ENCODE measurements around the gene CCDC102A. TPM values are rescaled to one million over a fixed set of nuclear protein-coding genes. Genes with fewer than 3 reads are reported as not detected.

Gene CCDC102A
- total and polyA plus RNA-seq, 9 of the 15 experiments (the other 6 are each of a cell fraction or from before 2014, with no cell fraction given), result 0.03 to 4.9 (median 1.4) TPM

GRCh38 chr16:57498031-57498430, 38.3 kb downstream of the CCDC102A start (continued):
- TF ChIP-seq ZHX1 (conservative IDR thresholded peaks at IDR 0.05; ENCODE audit: low read length), result no peak

- Histone ChIP-seq H2AFZ (ENCODE audit: low read depth, low read length) (no peak overlapping the region), H3K9me1 (ENCODE audit: control insufficient read depth, insufficient read depth, low read length) (no peaks in the 10 kb centered on the region), H3K4me2 (ENCODE audit: insufficient read depth, low read length) (no peak overlapping the region), H4K20me1 (replicated peaks; ENCODE audit: control insufficient read depth, insufficient read depth, low read length) (no peaks in the 10 kb centered on the region), H3K27ac (ENCODE audit: extremely low read depth, low read depth, low read length) (no peak overlapping the region), H3K9me3 (replicated peaks; ENCODE audit: control insufficient read depth, insufficient read depth, low read depth, low read length) (no peaks in the 10 kb centered on the region), H3K4me3 (no peak overlapping the region), H3K4me1 (replicated peaks in 1 of 2; ENCODE audit: control insufficient read depth in 2 of 2, insufficient read depth in 2 of 2, low read length in 2 of 2) (peaks cover 3 to 10% of the 10 kb centered on the region in 2 experiments; a peak in 3 of 5 replicates), H3K27me3 (ENCODE audit: control insufficient read depth in 2 of 2, insufficient read depth in 2 of 2, low read length in 2 of 2) (peaks cover 0 to 4% of the 10 kb centered on the region in 2 experiments; a peak in 2 of 5 replicates), H3K79me2 (ENCODE audit: control insufficient read depth, insufficient read depth, low read length) (no peaks in the 10 kb centered on the region), H3K9ac (ENCODE audit: insufficient read depth in 1 of 2, low read depth in 2 of 2, low read length in 2 of 2) (no peak overlapping the region), H3K36me3 (ENCODE audit: control insufficient read depth, insufficient read depth, low read length) (no peaks in the 10 kb centered on the region)
- in situ Hi-C loops (cut with MboI), result no loop called here
- no peak for ATAC-seq
- TF ChIP-seq CEBPB (tag; IDR thresholded peaks at IDR 0.05) (no peak), RNF219 (CRISPR knock-in tag; IDR thresholded peaks at IDR 0.05) (no peak), MBD2 (IDR thresholded peaks at IDR 0.05; ENCODE audit: borderline replicate concordance, low read depth) (no peak)
- intact Hi-C loops (cut with micrococcal nuclease), result no loop called here
- WGBS (ENCODE audit: insufficient coverage, low coverage, missing lambda C conversion rate), result 28% methylated on average over 12 of the region's 13 CpGs
- POLR2A ChIA-PET, result no interaction called here
- DNase-seq (ENCODE audit: extremely low read depth in 1 of 4, low spot score in 3 of 4), result no peak
- BruUV-seq (replicated peaks), result no TSS peak
- no peak for FAIRE-seq
- CTCF ChIA-PET (ENCODE audit: low intra/inter-chr PET ratio), result no interaction called here
Measured at GRCh38 chr16:57497121-57497520, 39.2 kb downstream of the CCDC102A start.

All from K562 (cell line).